Body of pancreas (tissue), 4 donors: Measurements from ENCODE around the gene KAT2A. TPM values are rescaled to one million over a fixed set of nuclear protein-coding genes. Genes with fewer than 3 reads are reported as not detected.

Source experiments
- ATAC-seq: fragments of 150-250 bp; one replicate; pipeline ENCODE4 v1.9.1; 2016
- DNase-seq, 4 donors: peaks; one replicate each; pipeline ENCODE4 v3.0.0-alpha.2; 2019
- H3K27ac ChIP-seq, 4 donors: fragments of 200-600 bp; sonication (generic); 1 replicate in 3 of 4; 2 replicates in 1 of 4; pipeline versions ENCODE4 v1.5.1 to v1.6.1; 2016 to 2019; ENCODE audit warnings: mild to moderate bottlenecking in 1 of 4, mixed read lengths in 1 of 4, moderate library complexity in 1 of 4
- H3K27me3 ChIP-seq, 2 donors: fragments of 200-600 bp; sonication (generic); one replicate each; pipeline ENCODE4 v1.6.0; 2016; ENCODE audit warnings: mild to moderate bottlenecking in 1 of 2
- H3K36me3 ChIP-seq, 2 donors: fragments of 200-600 bp; sonication (generic); replicated peaks in 1 of 2; 2 replicates each; pipeline ENCODE4 v1.5.1; 2016; ENCODE audit warnings: low read depth in 2 of 2; ENCODE audit not compliant: insufficient read depth in 1 of 2
- H3K4me1 ChIP-seq: fragments of 200-600 bp; sonication (generic); one replicate; pipeline ENCODE4 v1.6.0; 2016
- H3K4me3 ChIP-seq, 2 donors: fragments of 200-600 bp; sonication (generic); 1 replicate in 1 of 2; 2 replicates in 1 of 2; pipeline ENCODE4 v1.5.1; 2016 to 2019
- H3K9me3 ChIP-seq, 3 donors: fragments of 200-600 bp; sonication (generic); 1 replicate in 2 of 3; 2 replicates in 1 of 3; pipeline ENCODE4 v1.5.1; 2016
- POLR2A ChIP-seq, 3 donors: fragments of 450-650 bp; IDR thresholded peaks; one replicate each; pipeline ENCODE4 v1.6.1; 2016; ENCODE audit warnings: antibody characterized with exemption in 3 of 3, mild to moderate bottlenecking in 2 of 3
- WGBS, 2 donors: methylation state at CpG; one replicate each; pipeline ENCODE4 v1.1.5; 2017; 5-methylcytosine and 5-hydroxymethylcytosine counted together
- intact Hi-C: fragments of 100-400 bp; cut with DNase I; formaldehyde crosslinking; loops from one replicate; pipeline ENCODE4 v1.15.1; 2023
- total RNA-seq, 2 donors: library from RNA; depleted of rRNA; stranded (reverse); fragments of >200 nt; gene quantifications; one replicate each; pipeline ENCODE4 v1.1.0, GENCODE V29; 2016
- TF ChIP-seq, protein P1 (sequence below), 7 experiments: fragments of 450-650 bp in 4 of 7; fragments of 200-600 bp in 3 of 7; sonication (generic) in 3 of 7; IDR thresholded peaks; one replicate each; pipeline ENCODE4 v1.5.1; 2016 to 2019; ENCODE audit warnings: antibody characterized with exemption in 7 of 7

Gene KAT2A
- total RNA-seq, 2 donors from 2014 or later = 50.6 to 58.7 TPM

GRCh38 chr17:42165751-42166150, 44.6 kb upstream of the KAT2A start:
- Histone ChIP-seq H3K4me3 (no peak overlapping the region), H3K4me1 (no peaks in the 10 kb centered on the region), H3K36me3 (no peaks in the 10 kb centered on the region), H3K27me3 (no peaks in the 10 kb centered on the region), H3K9me3 (no peaks in the 10 kb centered on the region), H3K27ac (no peak overlapping the region)
- intact Hi-C loops = no loop called here
- no peak for DNase-seq
- 78 to 79% methylated on average over 6 of the region's 6 CpGs for WGBS, 2 donors
- ATAC-seq = no peak
- TF ChIP-seq, protein P1, sequence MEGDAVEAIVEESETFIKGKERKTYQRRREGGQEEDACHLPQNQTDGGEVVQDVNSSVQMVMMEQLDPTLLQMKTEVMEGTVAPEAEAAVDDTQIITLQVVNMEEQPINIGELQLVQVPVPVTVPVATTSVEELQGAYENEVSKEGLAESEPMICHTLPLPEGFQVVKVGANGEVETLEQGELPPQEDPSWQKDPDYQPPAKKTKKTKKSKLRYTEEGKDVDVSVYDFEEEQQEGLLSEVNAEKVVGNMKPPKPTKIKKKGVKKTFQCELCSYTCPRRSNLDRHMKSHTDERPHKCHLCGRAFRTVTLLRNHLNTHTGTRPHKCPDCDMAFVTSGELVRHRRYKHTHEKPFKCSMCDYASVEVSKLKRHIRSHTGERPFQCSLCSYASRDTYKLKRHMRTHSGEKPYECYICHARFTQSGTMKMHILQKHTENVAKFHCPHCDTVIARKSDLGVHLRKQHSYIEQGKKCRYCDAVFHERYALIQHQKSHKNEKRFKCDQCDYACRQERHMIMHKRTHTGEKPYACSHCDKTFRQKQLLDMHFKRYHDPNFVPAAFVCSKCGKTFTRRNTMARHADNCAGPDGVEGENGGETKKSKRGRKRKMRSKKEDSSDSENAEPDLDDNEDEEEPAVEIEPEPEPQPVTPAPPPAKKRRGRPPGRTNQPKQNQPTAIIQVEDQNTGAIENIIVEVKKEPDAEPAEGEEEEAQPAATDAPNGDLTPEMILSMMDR (IDR thresholded peaks at IDR 0.05) = no peak
- no peak for TF ChIP-seq POLR2A (IDR thresholded peaks at IDR 0.05)

- no peaks in the 10 kb centered on the region for H3K9me3 ChIP-seq
- intact Hi-C loops = no loop called here
- DNase-seq = no peak
- TF ChIP-seq POLR2A (IDR thresholded peaks at IDR 0.05) = no peak
- TF ChIP-seq, protein P1 (IDR thresholded peaks at IDR 0.05) = no peak
- H3K27ac ChIP-seq = no peak overlapping the region
- 55 to 72% methylated on average over 8 to 20 of the region's 22 CpGs for WGBS, 2 donors
- H3K36me3 ChIP-seq = no peaks in the 10 kb centered on the region
- H3K27me3 ChIP-seq = no peaks in the 10 kb centered on the region
- H3K4me3 ChIP-seq = no peak overlapping the region
- H3K4me1 ChIP-seq = no peaks in the 10 kb centered on the region
- no peak for ATAC-seq
Measured at GRCh38 chr17:42163696-42164407, 42.7 kb upstream of the KAT2A start.

GRCh38 chr17:42163113-42163512, 41.9 kb upstream of the KAT2A start:
- 50% methylated on average over 8 of the region's 8 CpGs for WGBS, 2 donors

GRCh38 chr17:42160531-42160910, 39.4 kb upstream of the KAT2A start:
- DNase-seq = no peak
- intact Hi-C loops = no loop called here
- 90 to 95% methylated on average over 7 of the region's 7 CpGs for WGBS, 2 donors
- Histone ChIP-seq H3K4me1 (peaks cover 3% of the 10 kb centered on the region), H3K27ac (no peak overlapping the region), H3K27me3 (no peaks in the 10 kb centered on the region), H3K4me3 (no peak overlapping the region), H3K9me3 (no peaks in the 10 kb centered on the region), H3K36me3 (no peaks in the 10 kb centered on the region)
- ATAC-seq = no peak
- TF ChIP-seq POLR2A (IDR thresholded peaks at IDR 0.05) = no peak
- TF ChIP-seq, protein P1 (IDR thresholded peaks at IDR 0.05) = no peak

More at GRCh38 chr17:42163113-42163512, 41.9 kb upstream of the KAT2A start:
- H3K36me3 ChIP-seq = no peaks in the 10 kb centered on the region
- no peaks in the 10 kb centered on the region for H3K9me3 ChIP-seq
- no peak overlapping the region for H3K4me3 ChIP-seq
- no peak for DNase-seq
- H3K27me3 ChIP-seq = no peaks in the 10 kb centered on the region
- ATAC-seq = no peak
- no peak overlapping the region for H3K27ac ChIP-seq
- no peak for TF ChIP-seq POLR2A (IDR thresholded peaks at IDR 0.05)
- TF ChIP-seq, protein P1 (IDR thresholded peaks at IDR 0.05) = peak in 3 of 7 experiments; percentile 19 to 25 (median 20)
- intact Hi-C loops = no loop called here
- no peaks in the 10 kb centered on the region for H3K4me1 ChIP-seq
